OCI-LY1 (cell line): Measurements from ENCODE around the gene MCTP1.

Source experiments
- CTCF ChIP-seq: fragments of 200-600 bp; sonication (generic), shearing (Covaris generic); IDR thresholded peaks from 2 replicates; pipeline ENCODE4 v1.5.1; 2017; ENCODE audit warnings: mild to moderate bottlenecking, antibody characterized with exemption, low read length, moderate library complexity, mixed read lengths
- EZH2 ChIP-seq: fragments of 200-600 bp; sonication (generic), shearing (Covaris generic); IDR thresholded peaks from 2 replicates; pipeline ENCODE4 v1.8.0; 2017; ENCODE audit warnings: borderline replicate concordance, mixed run types, mild to moderate bottlenecking, antibody characterized with exemption, low read length, moderate library complexity, mixed read lengths

- TF ChIP-seq CTCF (no peak), EZH2 (no peak)
Observed at GRCh38 chr5:95070866-95071265, 214.0 kb downstream of the MCTP1 start.
